GM21526 (cell line): ENCODE measurements around the gene ACVR2B.
"Not testable (repeated sequence)": the region's sequence is repeated elsewhere in the genome, so short reads cannot be mapped to it uniquely, and the experiment has no call there.

Source experiments
- ATAC-seq: cut with Tn5 transposase; IDR thresholded peaks from one replicate; pipeline ENCODE4 v1.9.1; 2021; ENCODE audit warnings: moderate library complexity; ENCODE audit not compliant: unreplicated experiment, low FRiP score

Gene ACVR2B

GRCh38 chr3:38453075-38453912 lies at the start of gene ACVR2B:
Gene ACVR2B, plus strand, starts transcription at chr3:38453890. Its CDS starts 433 bp downstream, at chr3:38454323.
- peak; percentile 52 for ATAC-seq

DNA sequence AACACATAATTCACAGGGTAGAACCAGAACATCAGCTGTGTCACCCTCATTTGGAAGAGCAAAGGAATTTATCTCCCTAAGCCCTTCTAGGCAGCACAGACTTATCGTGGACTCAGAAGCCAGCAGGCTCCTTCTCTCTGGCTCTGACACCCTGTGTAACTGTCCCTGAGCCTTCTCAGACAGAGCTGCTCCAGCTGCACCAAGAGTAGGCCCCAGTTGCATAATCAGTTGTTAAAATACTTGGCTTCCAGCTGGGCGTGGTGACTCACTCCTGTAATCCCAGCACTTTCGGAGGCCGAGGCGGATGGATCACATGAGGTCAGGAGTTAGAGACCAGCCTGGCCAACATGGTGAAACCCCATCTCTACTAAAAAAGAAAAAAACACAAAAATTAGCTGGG lies 49.4 kb upstream of the ACVR2B start:
- no peak for ATAC-seq

DNA sequence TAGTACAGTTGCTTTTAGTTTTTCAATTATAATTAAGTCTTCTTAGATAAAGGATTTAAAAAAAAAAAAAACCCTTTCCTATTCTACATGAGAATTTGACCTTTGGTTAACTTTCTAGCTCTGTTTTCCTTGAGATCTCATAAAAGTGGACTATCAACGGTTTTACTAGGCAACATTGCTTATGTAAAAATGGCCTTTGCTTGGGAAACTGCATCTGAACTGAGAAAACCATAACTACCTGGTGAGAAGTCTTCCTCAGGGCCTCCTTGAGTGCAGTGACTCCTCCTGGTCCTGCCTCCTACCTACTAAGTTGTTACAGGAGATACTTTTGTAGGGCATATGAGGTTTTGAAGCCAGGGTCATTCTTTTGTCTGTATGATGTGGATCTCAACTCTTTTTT lies 42.1 kb upstream of the ACVR2B start:
- no peak for ATAC-seq

DNA sequence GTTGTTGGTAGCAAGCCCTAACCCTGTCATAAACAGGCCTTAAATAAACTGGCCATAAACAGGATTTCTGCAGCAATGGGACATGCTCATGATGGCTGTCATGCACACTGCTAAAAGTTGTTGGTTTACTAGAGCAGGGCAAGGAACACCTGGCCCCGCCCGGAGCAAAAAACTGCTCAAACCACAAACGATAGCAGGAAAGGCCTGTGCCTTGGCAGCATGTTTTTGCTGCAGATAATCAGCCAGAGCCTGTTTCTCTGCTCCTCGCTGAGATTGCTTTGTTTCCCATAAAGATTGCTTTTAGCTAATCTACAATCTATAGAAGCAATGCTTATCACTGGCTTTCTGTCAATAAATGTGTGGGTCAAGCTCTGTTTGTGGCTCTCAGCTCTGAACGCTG lies 32.9 kb upstream of the ACVR2B start:
- not testable (repeated sequence) for ATAC-seq

GRCh38 chr3:38421679-38422336 lies 31.9 kb upstream of the ACVR2B start:
- ATAC-seq: no peak

GRCh38 chr3:38426798-38427426 lies 26.8 kb upstream of the ACVR2B start:
- not testable (repeated sequence) for ATAC-seq

DNA sequence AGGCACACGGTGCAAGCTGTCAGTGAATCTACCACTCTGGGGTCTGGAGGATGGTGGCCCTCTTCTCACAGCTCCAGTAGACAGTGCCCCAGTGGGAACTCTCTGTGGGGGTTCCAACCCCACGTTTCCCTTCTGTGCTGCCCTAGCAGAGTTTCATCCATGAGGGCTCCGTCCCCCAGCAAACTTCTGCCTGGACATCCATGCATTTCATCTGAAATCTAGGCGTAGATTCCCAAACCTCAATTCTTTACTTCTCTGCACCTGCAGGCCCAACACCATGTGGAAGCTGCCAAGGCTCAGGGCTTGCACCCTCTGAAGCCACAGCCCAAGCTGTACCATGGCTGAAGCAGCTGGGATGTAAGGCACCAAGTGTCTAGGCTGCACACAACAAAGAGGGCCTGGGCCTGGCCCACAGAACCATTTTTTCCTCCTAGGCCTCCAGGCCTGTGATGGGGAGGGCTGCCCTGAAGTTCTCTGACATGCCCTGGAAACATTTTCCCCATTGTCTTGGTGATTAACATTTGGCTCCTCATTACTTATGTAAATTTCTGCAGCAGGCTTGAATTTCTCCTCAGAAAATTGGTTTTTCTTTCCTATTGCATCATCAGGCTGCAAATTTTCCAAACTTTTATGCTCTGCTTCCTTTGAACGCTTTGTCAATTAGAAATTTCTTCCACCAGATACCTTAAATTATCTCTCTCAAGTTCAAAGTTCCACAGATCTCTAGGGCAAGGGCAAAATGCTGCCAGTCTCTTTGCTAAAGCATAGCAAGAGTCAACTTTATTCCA lies 20.6 kb upstream of the ACVR2B start:
- not testable (repeated sequence) for ATAC-seq

DNA sequence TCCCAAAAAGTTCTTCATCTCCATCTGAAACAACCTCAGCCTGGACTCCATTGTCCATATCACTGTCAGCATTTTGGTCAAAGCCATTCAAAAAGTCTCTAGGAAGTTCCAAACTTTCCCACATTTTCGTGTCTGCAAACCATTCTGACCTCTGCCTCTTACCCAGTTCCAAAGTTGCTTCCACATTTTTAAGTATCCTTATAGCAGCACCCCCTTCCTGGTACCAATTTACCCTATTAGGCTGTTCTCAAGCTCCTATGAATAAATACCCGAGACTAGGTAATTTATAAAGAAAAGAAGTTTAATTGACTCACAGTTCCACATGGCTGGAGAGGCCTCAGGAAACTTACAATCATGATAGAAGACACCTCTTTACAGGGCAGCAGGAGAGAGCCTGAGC lies 20.0 kb upstream of the ACVR2B start:
- ATAC-seq: not testable (repeated sequence)

DNA sequence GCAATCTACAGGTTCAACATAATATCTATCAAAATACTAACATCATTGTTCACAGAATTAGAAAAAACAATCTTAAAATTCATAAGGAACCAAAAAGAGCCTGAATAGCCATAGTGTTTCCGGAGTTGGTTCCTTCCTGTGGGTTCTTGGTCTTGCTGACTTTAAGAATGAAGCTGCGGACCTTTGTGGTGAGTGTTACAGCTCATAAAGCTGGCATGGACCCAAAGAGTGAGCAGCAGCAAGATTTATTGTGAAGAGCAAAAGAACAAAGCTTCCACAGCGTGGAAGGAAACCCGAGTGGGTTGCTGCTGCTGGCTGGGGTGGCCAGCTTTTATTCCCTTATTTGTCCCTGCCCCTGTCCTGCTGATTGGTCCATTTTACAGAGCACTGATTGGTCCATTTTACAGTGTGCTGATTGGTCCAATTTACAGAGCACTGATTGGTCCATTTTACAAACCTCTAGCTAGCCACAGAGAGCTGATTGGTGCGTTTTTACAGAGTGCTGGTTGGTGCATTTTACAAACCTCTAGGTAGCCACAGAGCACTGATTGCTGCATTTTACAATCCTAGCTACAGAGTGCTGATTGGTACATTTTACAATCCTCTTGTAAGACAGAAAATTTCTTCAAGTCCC lies 15.1 kb upstream of the ACVR2B start:
- not testable (repeated sequence) for ATAC-seq

DNA sequence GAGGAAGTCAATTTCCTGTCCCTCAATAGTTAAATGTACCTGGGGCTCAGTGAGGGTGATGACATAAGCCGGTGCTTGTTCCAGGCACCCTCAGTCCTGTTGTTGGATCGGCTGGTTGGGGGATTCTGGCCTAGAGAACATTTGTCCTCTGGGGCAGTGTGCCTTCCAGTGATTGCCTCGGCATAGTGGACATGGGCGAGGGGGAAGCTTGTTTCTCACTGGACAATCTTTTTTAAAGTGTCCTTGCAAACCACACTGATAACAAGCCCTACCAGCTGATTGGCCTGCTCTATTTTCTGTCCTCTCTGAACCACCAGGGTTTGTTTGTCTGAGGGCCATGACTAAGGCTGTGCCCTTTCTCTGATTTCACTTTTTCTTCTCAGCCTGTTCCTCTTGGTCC lies 10.5 kb upstream of the ACVR2B start:
- not testable (repeated sequence) for ATAC-seq

GRCh38 chr3:38446085-38446686 lies 7.5 kb upstream of the ACVR2B start:
- ATAC-seq: no peak

- no peak for ATAC-seq
Measured at GRCh38 chr3:38446812-38447211, 6.9 kb upstream of the ACVR2B start.

- no peak for ATAC-seq
Measured at GRCh38 chr3:38450853-38451252, 2.8 kb upstream of the ACVR2B start.

GRCh38 chr3:38453913-38454177 lies 155 bp downstream of the ACVR2B start:
- no peak for ATAC-seq

- ATAC-seq: peak; percentile 26
Measured at GRCh38 chr3:38454178-38454883, 641 bp downstream of the ACVR2B start.

GRCh38 chr3:38454884-38455638 lies 1.4 kb downstream of the ACVR2B start:
- ATAC-seq: peak; percentile 15

DNA sequence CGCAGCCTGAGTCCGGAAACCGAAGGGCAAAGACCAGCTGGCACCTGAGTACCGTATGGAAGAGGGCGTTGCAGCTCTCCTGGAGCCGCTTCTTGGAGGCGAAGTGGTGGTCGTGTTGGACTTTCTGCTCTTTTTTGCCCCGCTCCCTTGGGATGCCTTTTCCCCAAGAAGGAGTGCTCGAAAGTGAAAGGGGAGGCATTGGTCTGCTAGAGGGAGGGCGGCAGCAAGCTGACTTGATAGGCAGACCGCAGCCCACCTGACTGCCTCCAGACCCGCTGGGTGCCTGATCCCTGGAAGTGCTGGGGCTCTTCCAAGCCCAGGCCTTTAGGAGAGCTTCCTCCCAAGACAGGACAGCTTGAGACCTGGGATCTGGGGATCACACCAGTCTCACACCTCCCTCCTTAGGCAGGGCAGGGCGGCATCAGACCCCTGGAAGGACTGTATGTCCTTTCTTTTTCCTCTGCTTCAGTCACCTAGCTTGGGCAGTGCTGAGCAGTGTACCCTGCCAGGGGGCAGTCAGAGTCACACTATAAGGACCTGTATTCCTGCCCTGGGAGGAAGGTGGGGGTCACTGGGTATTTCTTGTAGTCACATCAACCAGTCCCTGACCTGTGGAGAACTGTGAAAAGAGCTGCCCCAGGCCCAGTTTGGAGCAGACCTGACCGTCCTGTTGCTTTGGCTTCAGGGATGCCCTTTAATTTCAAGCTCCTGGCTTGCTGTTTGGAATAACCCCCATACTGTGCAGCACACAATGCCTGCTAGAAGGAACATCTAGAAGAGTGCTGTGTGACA lies 2.1 kb downstream of the ACVR2B start:
- ATAC-seq: peak; percentile 36
